Neuronal stem cell (in vitro differentiated cells): ENCODE measurements around the gene CAMKV.
A peak's percentile ranks its signal among the peaks of the same experiment; 100 is the strongest.

ENCODE experiments used
- DNase-seq: peaks from one replicate; pipeline ENCODE4 v3.0.0-alpha.2; 2013; ENCODE audit warnings: low spot score
- H2AFZ ChIP-seq: one replicate; pipeline ENCODE4 v1.6.1; 2013; ENCODE audit warnings: mild to moderate bottlenecking, low read length, inconsistent platforms
- H2AK5ac ChIP-seq: 2 replicates; pipeline ENCODE4 v1.6.1; 2013; ENCODE audit warnings: low read depth, mild to moderate bottlenecking, inconsistent platforms, low read length, moderate library complexity, mixed read lengths
- H2BK120ac ChIP-seq: 2 replicates; pipeline ENCODE4 v1.6.1; 2013; ENCODE audit warnings: low read depth, mild to moderate bottlenecking, inconsistent platforms, low read length, moderate library complexity, mixed read lengths
- H2BK12ac ChIP-seq: one replicate; pipeline ENCODE4 v1.6.1; 2013; ENCODE audit warnings: low read length, inconsistent platforms
- H2BK15ac ChIP-seq: 2 replicates; pipeline ENCODE4 v1.6.1; 2013; ENCODE audit warnings: mild to moderate bottlenecking, low read length, inconsistent platforms, mixed read lengths
- H2BK5ac ChIP-seq: one replicate; pipeline ENCODE4 v1.6.1; 2013; ENCODE audit warnings: inconsistent platforms, mild to moderate bottlenecking, low read length, moderate library complexity
- H3K14ac ChIP-seq: one replicate; pipeline ENCODE4 v1.6.1; 2013; ENCODE audit warnings: low read length, inconsistent platforms
- H3K18ac ChIP-seq: 2 replicates; pipeline ENCODE4 v1.6.1; 2013; ENCODE audit warnings: low read length, inconsistent platforms
- H3K23ac ChIP-seq: 2 replicates; pipeline ENCODE4 v1.6.1; 2013; ENCODE audit warnings: low read depth, mild to moderate bottlenecking, mixed read lengths, low read length, inconsistent platforms; ENCODE audit not compliant: poor library complexity
- H3K27ac ChIP-seq: replicated peaks from 3 replicates; pipeline ENCODE4 v1.5.1; 2013; ENCODE audit warnings: low read length, inconsistent platforms
- H3K27me3 ChIP-seq, 3 experiments: 2 replicates each; pipeline ENCODE4 v1.6.1; 2013; ENCODE audit warnings: low read length in 3 of 3, mild to moderate bottlenecking in 2 of 3, inconsistent platforms in 1 of 3, low read depth in 1 of 3, mixed read lengths in 1 of 3, moderate library complexity in 1 of 3; ENCODE audit not compliant: control insufficient read depth in 3 of 3, insufficient read depth in 3 of 3
- H3K36me3 ChIP-seq, 2 donors: replicated peaks in 1 of 2; 2 replicates each; pipeline ENCODE4 v1.6.1; 2013; ENCODE audit warnings: low read length in 2 of 2; ENCODE audit not compliant: control insufficient read depth in 2 of 2, insufficient read depth in 2 of 2
- H3K4ac ChIP-seq: 2 replicates; pipeline ENCODE4 v1.6.1; 2013; ENCODE audit warnings: inconsistent platforms, mild to moderate bottlenecking, low read length, moderate library complexity
- H3K4me1 ChIP-seq, 2 donors: 1 replicate in 1 of 2; 2 replicates in 1 of 2; pipeline ENCODE4 v1.6.1; 2013; ENCODE audit warnings: low read length in 2 of 2, low read depth in 1 of 2; ENCODE audit not compliant: control insufficient read depth in 2 of 2, insufficient read depth in 1 of 2
- H3K4me2 ChIP-seq: one replicate; pipeline ENCODE4 v1.6.1; 2013; ENCODE audit warnings: mild to moderate bottlenecking, low read length, inconsistent platforms; ENCODE audit not compliant: insufficient read depth, poor library complexity, severe bottlenecking
- H3K4me3 ChIP-seq, 2 donors: 2 replicates each; pipeline ENCODE4 v1.5.1; 2013; ENCODE audit warnings: low read length in 2 of 2, mild to moderate bottlenecking in 2 of 2, inconsistent platforms in 1 of 2, moderate library complexity in 1 of 2
- H3K79me1 ChIP-seq: one replicate; pipeline ENCODE4 v1.6.1; 2013; ENCODE audit warnings: low read depth, mild to moderate bottlenecking, inconsistent platforms, low read length, moderate library complexity
- H3K9ac ChIP-seq: one replicate; pipeline ENCODE4 v1.6.1; 2013; ENCODE audit warnings: mild to moderate bottlenecking, low read depth, low read length, inconsistent platforms; ENCODE audit not compliant: poor library complexity
- H3K9me3 ChIP-seq, 2 donors: replicated peaks in 1 of 2; 2 replicates each; pipeline versions ENCODE3 to v1.6.1; 2013; ENCODE audit warnings: low read length in 2 of 2, mild to moderate bottlenecking in 2 of 2, inconsistent platforms in 1 of 2, low read depth in 1 of 2, mixed read lengths in 1 of 2, moderate library complexity in 1 of 2; ENCODE audit not compliant: control insufficient read depth in 2 of 2, insufficient read depth in 1 of 2
- H4K8ac ChIP-seq: one replicate; pipeline ENCODE4 v1.6.1; 2013; ENCODE audit warnings: low read depth, mild to moderate bottlenecking, inconsistent platforms, low read length, moderate library complexity
- H4K91ac ChIP-seq: one replicate; pipeline ENCODE4 v1.6.1; 2013; ENCODE audit warnings: low read length, low read depth, mild to moderate bottlenecking, inconsistent platforms; ENCODE audit not compliant: poor library complexity
- WGBS, 2 donors: extraction: QIAGEN DNeasy Blood & Tissue Kit; methylation state at CpG; one replicate each; pipeline ENCODE4 v1.1.7; 2013; ENCODE audit warnings: missing lambda C conversion rate in 2 of 2, mixed read lengths in 1 of 2; ENCODE audit not compliant: insufficient read length in 2 of 2, insufficient replicate concordance in 1 of 2; ENCODE audit errors: extremely low coverage in 2 of 2; 5-methylcytosine and 5-hydroxymethylcytosine counted together

Gene CAMKV

DNA sequence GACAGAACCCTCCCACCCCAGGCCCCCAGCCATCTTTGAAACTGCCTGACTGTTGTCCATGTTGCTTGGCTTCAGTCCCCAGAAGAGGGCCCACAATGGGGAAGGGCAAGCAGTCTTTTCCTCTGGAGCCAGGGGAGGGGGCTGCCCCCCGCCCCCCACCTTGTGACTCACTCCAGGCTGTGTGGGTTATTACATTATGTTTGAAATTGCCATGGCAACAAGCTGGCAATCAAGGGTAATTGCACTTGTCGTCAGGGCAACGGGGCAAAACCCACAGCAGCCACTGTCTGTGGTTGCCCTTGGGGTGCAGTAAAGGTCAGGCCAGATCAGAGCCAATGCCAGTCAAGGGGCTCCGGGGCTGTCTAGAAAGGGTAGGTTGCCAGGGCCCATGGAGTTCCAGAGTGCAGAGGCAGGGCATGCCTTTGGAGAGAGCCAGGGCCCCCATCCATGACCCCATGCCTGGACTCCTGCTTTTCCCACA, 3.1 kb upstream of the CAMKV start:
- Histone ChIP-seq H3K4ac (peak overlapping the region; percentile 24), H3K9me3 (peaks cover 0 to 1% of the 10 kb centered on the region in 2 donors), H3K18ac (peak overlapping the region; percentile 51), H2AK5ac (peak overlapping the region; percentile 83), H3K4me3 (no peak overlapping the region), H2BK5ac (no peak overlapping the region), H4K8ac (no peak overlapping the region), H2BK15ac (peak overlapping the region; percentile 51), H3K4me2 (no peak overlapping the region), H3K36me3 (no peaks in the 10 kb centered on the region), H2BK120ac (no peak overlapping the region), H4K91ac (no peak overlapping the region), H2AFZ (peak overlapping the region; percentile 62), H3K27me3 (peaks cover 0 to 3% (median 0%) of the 10 kb centered on the region in 3 experiments), H3K14ac (no peak overlapping the region), H2BK12ac (no peak overlapping the region), H3K23ac (peak overlapping the region; percentile 53), H3K9ac (no peak overlapping the region), H3K79me1 (peaks cover 2% of the 10 kb centered on the region), H3K4me1 (peaks cover 26 to 45% of the 10 kb centered on the region in 2 donors), H3K27ac (no peak overlapping the region)
- no peak for DNase-seq
- no CpG with 5 or more reads among the region's 4 CpGs for WGBS, 2 donors

DNA sequence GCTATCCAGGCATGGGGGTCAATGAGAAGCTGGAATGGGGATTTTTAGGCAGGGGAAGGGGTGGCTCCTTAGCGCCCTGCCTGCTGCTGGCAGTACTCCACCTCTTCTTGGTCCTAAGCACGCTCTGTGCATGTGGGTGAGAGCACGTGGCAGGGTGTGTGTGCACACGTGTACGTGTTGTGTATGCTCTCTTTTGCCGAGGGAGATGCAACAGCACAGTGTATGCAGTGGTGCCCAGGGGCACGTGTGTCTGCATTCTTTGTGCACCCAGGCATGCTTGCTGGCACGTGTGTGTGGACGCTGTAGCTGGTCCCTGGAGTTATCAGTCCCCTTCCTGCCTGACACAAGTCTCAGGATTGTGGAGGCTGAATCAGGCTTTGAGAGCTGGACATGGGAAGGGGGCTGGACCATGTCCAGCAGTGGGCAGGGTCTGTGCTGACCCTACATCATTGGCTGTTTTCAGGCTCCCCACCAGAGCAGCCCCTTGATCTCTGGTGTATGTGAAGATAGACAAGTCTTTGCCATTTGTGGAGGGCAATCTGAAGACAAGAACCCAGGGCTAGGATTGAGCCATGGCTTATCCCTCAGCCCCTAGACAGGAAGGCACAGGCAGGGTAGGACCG, 1.9 kb upstream of the CAMKV start:
- Histone ChIP-seq H3K4ac (no peak overlapping the region), H2BK5ac (peak overlapping the region; percentile 35), H3K27me3 (peaks cover 0 to 3% (median 0%) of the 10 kb centered on the region in 3 experiments), H3K79me1 (peaks cover 2% of the 10 kb centered on the region), H3K36me3 (no peaks in the 10 kb centered on the region), H2AFZ (peak overlapping the region; percentile 62), H3K4me2 (no peak overlapping the region), H3K4me1 (peaks cover 31 to 57% of the 10 kb centered on the region in 2 donors), H3K9me3 (peaks cover 0 to 1% of the 10 kb centered on the region in 2 donors), H3K4me3 (peak overlapping the region in 1 of 2 donors; percentile 32), H3K14ac (peak overlapping the region; percentile 10), H2AK5ac (peak overlapping the region; percentile 31), H3K18ac (peak overlapping the region; percentile 66), H2BK120ac (no peak overlapping the region), H4K8ac (no peak overlapping the region), H2BK15ac (peak overlapping the region; percentile 72), H3K23ac (peak overlapping the region; percentile 37), H4K91ac (no peak overlapping the region), H2BK12ac (peak overlapping the region; percentile 12), H3K27ac (no peak overlapping the region), H3K9ac (peak overlapping the region; percentile 46)
- DNase-seq = no peak
- no CpG with 5 or more reads among the region's 10 CpGs for WGBS, 2 donors

DNA sequence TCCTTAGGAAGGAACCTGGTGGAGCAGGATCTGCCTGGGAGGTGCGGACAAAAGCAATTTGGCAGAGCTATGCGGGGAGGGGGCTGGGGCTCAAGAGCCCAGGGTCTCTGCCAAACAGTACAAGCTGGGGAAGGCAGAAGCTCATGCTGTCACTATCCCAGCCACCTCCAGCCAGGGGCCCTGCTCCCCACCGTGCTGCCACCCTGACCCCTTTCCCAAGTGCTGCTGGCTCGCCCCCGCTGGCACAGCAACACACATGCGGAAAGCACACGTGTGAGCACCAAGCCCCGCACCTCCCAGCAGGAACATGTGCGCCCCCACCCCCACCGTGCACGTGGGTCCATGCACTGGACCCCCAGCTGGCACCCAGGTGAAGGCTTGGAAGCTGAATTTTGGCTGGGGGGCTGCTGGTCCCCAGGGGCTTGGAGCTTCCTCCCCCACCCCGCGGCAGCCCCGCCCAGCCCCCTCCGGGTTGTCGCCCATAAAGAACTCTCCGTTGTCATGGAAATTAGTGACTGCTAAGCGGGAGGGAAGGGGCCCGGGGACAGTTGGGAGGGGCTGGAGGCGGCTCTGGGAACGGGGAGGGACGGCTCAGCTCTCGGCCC, 742 bp downstream of the CAMKV start:
- H3K79me1 ChIP-seq = peaks cover 5% of the 10 kb centered on the region
- H3K4me3 ChIP-seq = peak overlapping the region; percentile 64 to 79
- no peak overlapping the region for H2BK15ac ChIP-seq
- peak overlapping the region; percentile 90 for H2AFZ ChIP-seq
- H3K27me3 ChIP-seq = peaks cover 0 to 3% (median 0%) of the 10 kb centered on the region in 3 experiments
- peak overlapping the region; percentile 86 for H3K23ac ChIP-seq
- H4K91ac ChIP-seq = no peak overlapping the region
- H3K14ac ChIP-seq = peak overlapping the region; percentile 92
- H3K4ac ChIP-seq = no peak overlapping the region
- H3K9ac ChIP-seq = peak overlapping the region; percentile 54
- peaks cover 0 to 1% of the 10 kb centered on the region in 2 donors for H3K9me3 ChIP-seq
- no peak overlapping the region for H2AK5ac ChIP-seq
- H3K4me2 ChIP-seq = peak overlapping the region; percentile 93
- peaks cover 33 to 66% of the 10 kb centered on the region in 2 donors for H3K4me1 ChIP-seq
- H2BK5ac ChIP-seq = peak overlapping the region; percentile 48
- H2BK12ac ChIP-seq = no peak overlapping the region
- no peaks in the 10 kb centered on the region for H3K36me3 ChIP-seq
- no peak overlapping the region for H3K27ac ChIP-seq
- H4K8ac ChIP-seq = peak overlapping the region; percentile 24
- H2BK120ac ChIP-seq = no peak overlapping the region
- no CpG with 5 or more reads among the region's 23 CpGs for WGBS, 2 donors
- peak overlapping the region; percentile 50 for H3K18ac ChIP-seq
- no peak for DNase-seq

DNA sequence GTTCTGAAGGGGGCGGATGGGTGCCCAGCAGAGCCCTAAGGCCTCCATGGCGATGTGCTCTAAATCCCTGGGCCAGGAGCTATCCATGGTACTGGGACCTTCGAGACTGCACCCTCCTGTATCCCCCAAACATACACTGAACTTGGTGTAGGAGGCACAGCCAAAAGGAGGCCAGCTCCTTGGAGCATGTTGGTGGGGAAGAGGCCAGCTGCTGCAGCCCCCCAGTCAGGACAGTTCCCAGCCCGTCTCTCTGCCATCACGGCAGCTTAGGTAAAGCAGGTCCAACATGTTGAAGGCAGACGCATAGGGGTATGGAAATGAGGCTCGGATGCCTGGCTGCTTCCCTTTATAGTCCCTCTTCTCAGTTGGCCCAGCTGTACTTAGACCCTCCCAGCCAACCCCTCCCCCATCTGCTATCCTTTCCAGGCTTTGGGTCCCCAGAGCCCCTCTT, 1.8 kb downstream of the CAMKV start:
- no peak overlapping the region for H2AFZ ChIP-seq
- H2BK5ac ChIP-seq = no peak overlapping the region
- H3K23ac ChIP-seq = no peak overlapping the region
- H2BK120ac ChIP-seq = no peak overlapping the region
- no peak overlapping the region for H3K18ac ChIP-seq
- H3K79me1 ChIP-seq = peaks cover 5% of the 10 kb centered on the region
- H3K27ac ChIP-seq = no peak overlapping the region
- H4K91ac ChIP-seq = no peak overlapping the region
- H2BK12ac ChIP-seq = no peak overlapping the region
- peak overlapping the region; percentile 93 for H3K4me2 ChIP-seq
- peak overlapping the region in 1 of 2 donors; percentile 64 for H3K4me3 ChIP-seq
- no peak overlapping the region for H3K9ac ChIP-seq
- no peak overlapping the region for H3K4ac ChIP-seq
- H2BK15ac ChIP-seq = no peak overlapping the region
- H3K9me3 ChIP-seq = no peaks in the 10 kb centered on the region
- H3K4me1 ChIP-seq = peaks cover 33 to 61% of the 10 kb centered on the region in 2 donors
- DNase-seq = peak; percentile 70
- no peaks in the 10 kb centered on the region for H3K36me3 ChIP-seq
- H2AK5ac ChIP-seq = no peak overlapping the region
- no peak overlapping the region for H4K8ac ChIP-seq
- H3K27me3 ChIP-seq = peaks cover 0 to 3% (median 0%) of the 10 kb centered on the region in 3 experiments
- WGBS, 2 donors = no CpG with 5 or more reads among the region's 7 CpGs
- H3K14ac ChIP-seq = no peak overlapping the region
